GM23248 (cell line): ENCODE data around the gene C17orf100.

Experiments used
- EZH2 ChIP-seq: fragments of 200-600 bp; sonication (generic); IDR thresholded peaks from 2 replicates; pipeline ENCODE4 v1.6.1; 2018; ENCODE audit warnings: antibody characterized with exemption, mild to moderate bottlenecking; ENCODE audit not compliant: insufficient read depth, poor library complexity, severe bottlenecking
- EZH2phosphoT487 ChIP-seq: fragments of 200-600 bp; sonication (generic); IDR thresholded peaks from 2 replicates; pipeline ENCODE4 v1.6.1; 2018; ENCODE audit warnings: antibody characterized with exemption, moderate library complexity, mild to moderate bottlenecking, low read depth; ENCODE audit not compliant: insufficient read depth

DNA sequence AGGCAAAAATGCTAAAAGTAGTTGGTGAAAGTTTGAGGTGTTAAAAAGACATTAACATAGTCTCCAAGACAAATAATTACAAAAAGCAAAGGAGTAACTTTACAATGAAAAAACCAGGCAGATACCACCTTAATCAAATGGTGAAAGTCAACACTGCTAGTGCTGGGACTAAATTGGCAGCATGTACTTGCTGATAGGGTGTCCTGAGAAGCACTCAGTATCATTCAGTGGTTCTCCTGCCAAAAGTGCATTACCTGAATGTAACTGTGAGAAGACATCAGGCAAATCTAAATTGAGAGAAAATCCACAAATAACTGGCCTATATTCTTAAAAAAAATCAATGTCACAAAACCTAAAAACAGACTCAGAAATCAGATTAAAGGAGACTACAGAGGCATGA, 19.0 kb upstream of the C17orf100 start:
- TF ChIP-seq EZH2phosphoT487 = no peak
- TF ChIP-seq EZH2 = no peak
